ENCODE results near the gene GPR37L1. TPM values are rescaled to one million over a fixed set of nuclear protein-coding genes. Genes with fewer than 3 reads are reported as not detected.
"Not testable (repeated sequence)": the region's sequence is repeated elsewhere in the genome, so short reads cannot be mapped to it uniquely, and the experiment has no call there.

GPR37L1 gene
- total and polyA plus RNA-seq, 7 experiments from 2014 or later = 0.02 to 0.09 TPM; not detected in 5

- H3K9me3 ChIP-seq (ENCODE audit: control insufficient read depth in 2 of 3, low read length in 3 of 3) = no peaks in the 10 kb centered on the region
- H3K27me3 ChIP-seq (ENCODE audit: control insufficient read depth in 2 of 2, insufficient read depth in 2 of 2, low read length in 2 of 2) = no peaks in the 10 kb centered on the region
- ChIA-PET CTCF (no interaction called here), POLR2A (no interaction called here)
- H3K36me3 Mint-ChIP-seq = no peaks in the 10 kb centered on the region
- no peak overlapping the region for H3K27ac ChIP-seq (ENCODE audit: low read depth, low read length)
- H3K4me1 Mint-ChIP-seq = peaks cover 0 to 2% (median 0%) of the 10 kb centered on the region in 7 donors
- H3K36me3 ChIP-seq (ENCODE audit: control insufficient read depth in 2 of 3, insufficient read depth in 3 of 3, low read length in 3 of 3) = no peaks in the 10 kb centered on the region
- H3K27me3 Mint-ChIP-seq = peaks cover 0 to 3% (median 0%) of the 10 kb centered on the region in 5 donors
- no peaks in the 10 kb centered on the region for H3K9me3 Mint-ChIP-seq
- no peak overlapping the region for H3K4me3 Mint-ChIP-seq
- DNase-seq = no peak
- no peak overlapping the region for H3K27ac Mint-ChIP-seq
- ATAC-seq = no peak
- H3K4me3 ChIP-seq (ENCODE audit: low read length) = no peak overlapping the region
- no peaks in the 10 kb centered on the region for H3K4me1 ChIP-seq (ENCODE audit: control insufficient read depth in 2 of 2, insufficient read depth in 2 of 2, low read length in 2 of 2)
- intact Hi-C loops (cut with micrococcal nuclease) = no loop called here
Observed at GRCh38 chr1:202176949-202177927, 54.5 kb downstream of the GPR37L1 start.

DNA sequence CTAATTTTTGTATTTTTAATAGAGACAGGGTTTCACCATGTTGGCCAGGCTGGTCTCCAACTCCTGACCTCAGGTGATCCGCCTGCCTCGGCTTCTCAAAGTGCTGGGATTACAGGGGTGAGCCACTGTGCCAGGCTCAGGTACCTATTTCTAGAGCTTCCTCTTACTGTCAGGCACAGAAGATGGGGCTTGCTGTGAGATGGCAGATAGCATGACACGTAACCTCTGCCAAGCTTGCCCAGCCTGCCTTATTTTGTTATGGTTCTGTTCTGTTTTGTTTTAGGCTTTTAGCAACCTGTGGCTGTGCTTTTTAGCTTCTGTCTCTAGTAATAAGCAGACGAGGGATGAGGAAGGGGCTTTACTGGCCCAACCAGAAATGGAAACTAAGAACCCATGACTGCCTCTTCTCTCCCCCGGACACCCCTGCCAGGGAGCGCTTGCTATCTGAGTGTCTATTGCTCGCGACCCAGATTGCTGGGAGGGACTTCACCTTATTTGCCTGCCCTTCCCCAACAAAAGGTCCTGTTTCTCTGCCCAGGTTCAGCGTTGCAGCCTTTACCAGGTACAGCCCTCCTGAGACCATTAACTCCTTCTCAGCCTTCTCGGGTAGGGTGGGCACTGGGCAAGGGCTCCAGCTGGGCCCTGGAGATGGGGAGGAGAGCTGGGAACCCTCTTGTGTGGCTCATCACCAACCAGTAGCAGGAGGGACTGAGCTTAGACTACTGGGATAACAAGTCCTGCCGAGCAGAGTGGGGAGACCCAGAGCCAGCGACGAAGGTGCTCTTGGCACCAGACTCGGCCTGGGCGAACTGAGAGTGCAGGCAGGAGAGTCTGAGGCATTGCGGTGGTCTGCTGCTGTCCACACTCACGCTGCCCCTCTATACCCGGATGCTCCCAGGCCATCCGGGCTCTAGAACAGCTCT, 57.4 kb downstream of the GPR37L1 start:
- ChIA-PET POLR2A (no interaction called here), CTCF (interaction anchor here (0.5 to 1.9 kb wide), 4 partner anchors 13 to 25 kb away, joined by 3 to 9 read pairs (median 5); partner anchors contain the start of gene PTPN7)
- H3K27me3 Mint-ChIP-seq = peaks cover 0 to 3% (median 0%) of the 10 kb centered on the region in 5 donors
- H3K9me3 Mint-ChIP-seq = no peaks in the 10 kb centered on the region
- intact Hi-C loops (cut with micrococcal nuclease) = no loop called here
- ATAC-seq = no peak
- no peaks in the 10 kb centered on the region for H3K36me3 Mint-ChIP-seq
- no peaks in the 10 kb centered on the region for H3K27me3 ChIP-seq (ENCODE audit: control insufficient read depth in 2 of 2, insufficient read depth in 2 of 2, low read length in 2 of 2)
- no peaks in the 10 kb centered on the region for H3K9me3 ChIP-seq (ENCODE audit: control insufficient read depth in 2 of 3, low read length in 3 of 3)
- H3K4me3 Mint-ChIP-seq = no peak overlapping the region
- DNase-seq = no peak
- no peaks in the 10 kb centered on the region for H3K4me1 ChIP-seq (ENCODE audit: control insufficient read depth in 2 of 2, insufficient read depth in 2 of 2, low read length in 2 of 2)
- no peaks in the 10 kb centered on the region for H3K36me3 ChIP-seq (ENCODE audit: control insufficient read depth in 2 of 3, insufficient read depth in 3 of 3, low read length in 3 of 3)
- H3K27ac ChIP-seq (ENCODE audit: low read depth, low read length) = no peak overlapping the region
- no peak overlapping the region for H3K27ac Mint-ChIP-seq
- H3K4me3 ChIP-seq (ENCODE audit: low read length) = no peak overlapping the region
- H3K4me1 Mint-ChIP-seq = peaks cover 7 to 14% (median 11%) of the 10 kb centered on the region in 7 donors

- intact Hi-C loops (cut with micrococcal nuclease); H3K27ac ChIP-seq (ENCODE audit: low read depth, low read length); H3K27ac Mint-ChIP-seq; H3K4me3 Mint-ChIP-seq; H3K36me3 Mint-ChIP-seq; H3K36me3 ChIP-seq (ENCODE audit: control insufficient read depth in 2 of 3, insufficient read depth in 3 of 3, low read length in 3 of 3); POLR2A ChIA-PET; DNase-seq; H3K9me3 ChIP-seq (ENCODE audit: control insufficient read depth in 2 of 3, low read length in 3 of 3); H3K9me3 Mint-ChIP-seq; H3K27me3 ChIP-seq (ENCODE audit: control insufficient read depth in 2 of 2, insufficient read depth in 2 of 2, low read length in 2 of 2); H3K4me3 ChIP-seq (ENCODE audit: low read length); ATAC-seq; H3K4me1 ChIP-seq (ENCODE audit: control insufficient read depth in 2 of 2, insufficient read depth in 2 of 2, low read length in 2 of 2); H3K27me3 Mint-ChIP-seq: not testable (repeated sequence)
- CTCF ChIA-PET = interaction anchor here (1.9 kb wide), 1 partner anchor 12 kb away, joined by 6 read pairs; no protein-coding TSS in a partner anchor
- H3K4me1 Mint-ChIP-seq = peaks cover 7 to 14% (median 11%) of the 10 kb centered on the region in 7 donors
Observed at GRCh38 chr1:202180751-202181139, 58.0 kb downstream of the GPR37L1 start.

DNA sequence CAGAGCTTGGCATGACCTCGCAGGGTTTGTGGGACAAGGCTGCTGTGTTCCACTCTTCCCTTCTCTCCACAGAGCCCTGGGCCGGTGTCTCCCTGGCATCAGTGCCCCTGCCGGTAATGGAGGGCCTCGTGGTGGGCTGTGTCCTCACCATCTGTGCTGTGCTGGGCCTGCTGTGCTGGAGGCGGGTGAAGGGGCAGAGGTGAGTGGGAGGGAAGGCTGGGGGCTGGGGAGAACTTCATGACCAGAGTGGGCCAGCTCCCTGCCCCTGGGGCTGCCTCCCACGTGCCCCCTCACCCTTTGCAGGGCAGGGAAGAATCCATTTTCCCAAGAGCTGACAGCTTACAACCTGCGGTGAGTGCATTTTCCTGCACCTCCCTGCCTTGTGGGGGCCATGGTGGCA, 58.9 kb downstream of the GPR37L1 start:
- Histone ChIP-seq H3K27ac (ENCODE audit: low read depth, low read length) (no peak overlapping the region), H3K9me3 (ENCODE audit: control insufficient read depth in 2 of 3, low read length in 3 of 3) (no peaks in the 10 kb centered on the region), H3K4me1 (ENCODE audit: control insufficient read depth in 2 of 2, insufficient read depth in 2 of 2, low read length in 2 of 2) (no peaks in the 10 kb centered on the region), H3K27me3 (ENCODE audit: control insufficient read depth in 2 of 2, insufficient read depth in 2 of 2, low read length in 2 of 2) (no peaks in the 10 kb centered on the region), H3K4me3 (ENCODE audit: low read length) (no peak overlapping the region), H3K36me3 (ENCODE audit: control insufficient read depth in 2 of 3, insufficient read depth in 3 of 3, low read length in 3 of 3) (no peaks in the 10 kb centered on the region)
- Mint-ChIP-seq H3K36me3 (no peaks in the 10 kb centered on the region), H3K9me3 (no peaks in the 10 kb centered on the region), H3K4me3 (no peak overlapping the region), H3K27me3 (peaks cover 0 to 3% (median 0%) of the 10 kb centered on the region in 5 donors), H3K27ac (no peak overlapping the region), H3K4me1 (peaks cover 7 to 14% (median 11%) of the 10 kb centered on the region in 7 donors)
- ChIA-PET CTCF (interaction anchor here (1.9 kb wide), 1 partner anchor 11 kb away, joined by 6 read pairs; no protein-coding TSS in a partner anchor), POLR2A (no interaction called here)
- DNase-seq (no peak), ATAC-seq (no peak)
- intact Hi-C loops (cut with micrococcal nuclease) = no loop called here

DNA sequence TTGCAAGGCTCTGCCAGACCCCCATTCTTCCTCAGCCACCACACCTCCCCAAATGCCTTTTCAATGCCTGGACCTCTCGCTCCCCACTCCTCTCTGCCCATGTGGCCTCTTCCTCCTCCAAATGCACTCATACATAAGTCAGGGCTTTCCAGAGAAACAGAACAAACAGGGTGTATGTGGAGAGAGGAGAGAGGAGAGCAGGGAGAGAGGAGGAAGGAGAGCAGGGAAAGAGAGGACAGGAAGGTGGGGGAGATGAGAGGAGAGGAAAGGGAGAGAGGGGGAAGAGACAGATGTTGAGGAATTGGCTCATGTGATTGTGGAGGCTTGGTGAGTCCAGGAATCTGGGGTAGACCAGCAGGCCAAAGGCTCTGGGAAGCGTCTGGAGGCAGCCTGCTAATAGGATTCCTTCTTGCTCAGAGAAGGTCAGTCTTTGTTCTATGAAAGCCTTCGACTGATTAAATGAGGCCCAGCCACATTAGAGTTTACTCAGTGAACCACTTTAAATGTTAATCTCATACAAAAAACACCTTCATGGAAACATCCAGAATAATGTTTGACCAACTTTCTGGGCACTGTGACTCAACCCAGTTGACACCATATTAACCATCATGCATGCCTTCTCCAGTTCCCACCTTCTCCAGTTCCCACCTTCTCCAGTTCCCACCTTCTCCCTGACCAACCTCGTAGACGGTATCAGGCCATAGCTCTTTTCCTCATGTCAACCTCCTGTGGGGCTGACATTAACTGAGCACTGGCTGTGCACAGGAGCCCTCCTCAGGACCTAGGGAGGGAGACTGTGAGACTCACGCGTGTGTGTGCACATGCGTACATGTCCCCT, 59.5 kb downstream of the GPR37L1 start:
- no peak for ATAC-seq
- intact Hi-C loops (cut with micrococcal nuclease) = no loop called here
- no peak for DNase-seq
- Histone ChIP-seq H3K36me3 (ENCODE audit: control insufficient read depth in 2 of 3, insufficient read depth in 3 of 3, low read length in 3 of 3) (no peaks in the 10 kb centered on the region), H3K27ac (ENCODE audit: low read depth, low read length) (no peak overlapping the region), H3K9me3 (ENCODE audit: control insufficient read depth in 2 of 3, low read length in 3 of 3) (no peaks in the 10 kb centered on the region), H3K4me3 (ENCODE audit: low read length) (no peak overlapping the region), H3K27me3 (ENCODE audit: control insufficient read depth in 2 of 2, insufficient read depth in 2 of 2, low read length in 2 of 2) (no peaks in the 10 kb centered on the region), H3K4me1 (ENCODE audit: control insufficient read depth in 2 of 2, insufficient read depth in 2 of 2, low read length in 2 of 2) (no peaks in the 10 kb centered on the region)
- H3K9me3 Mint-ChIP-seq = no peaks in the 10 kb centered on the region
- no peak overlapping the region for H3K27ac Mint-ChIP-seq
- ChIA-PET POLR2A (no interaction called here), CTCF (interaction anchor here (0.6 kb wide), 1 partner anchor 395 kb away, joined by 3 read pairs; no protein-coding TSS in a partner anchor)
- H3K4me1 Mint-ChIP-seq = peaks cover 7 to 14% (median 11%) of the 10 kb centered on the region in 7 donors
- H3K27me3 Mint-ChIP-seq = peaks cover 0 to 6% (median 0%) of the 10 kb centered on the region in 5 donors
- no peak overlapping the region for H3K4me3 Mint-ChIP-seq
- no peaks in the 10 kb centered on the region for H3K36me3 Mint-ChIP-seq

Measured in naive thymus-derived CD4-positive, alpha-beta T cell (primary cell).